Vagina (tissue), 2 donors: ENCODE data around the gene MARF1. TPM values are rescaled to one million over a fixed set of nuclear protein-coding genes. Genes with fewer than 3 reads are reported as not detected.
"Not testable (repeated sequence)": the region's sequence is repeated elsewhere in the genome, so short reads cannot be mapped to it uniquely, and the experiment has no call there.

ENCODE experiments used
- DNase-seq, 2 donors: peaks; one replicate each; pipeline ENCODE4 v3.0.0-alpha.2; 2017; ENCODE audit errors: extremely low spot score in 2 of 2
- H3K27ac ChIP-seq: fragments of 200-600 bp; sonication (generic); one replicate; pipeline ENCODE4 v1.5.1; 2019
- H3K27me3 ChIP-seq: fragments of 200-600 bp; sonication (generic); one replicate; pipeline ENCODE4 v1.5.1; 2019
- H3K36me3 ChIP-seq, 2 donors: fragments of 200-600 bp; sonication (generic); one replicate each; pipeline ENCODE4 v1.5.1; 2017 to 2019
- H3K4me1 ChIP-seq: fragments of 200-600 bp; sonication (generic); one replicate; pipeline ENCODE4 v1.5.1; 2019
- H3K4me3 ChIP-seq, 2 donors: fragments of 200-600 bp; sonication (generic); 1 replicate in 1 of 2; 2 replicates in 1 of 2; pipeline ENCODE4 v1.5.1; 2016 to 2019
- H3K9me3 ChIP-seq: fragments of 200-600 bp; sonication (generic); one replicate; pipeline ENCODE4 v1.5.1; 2019
- CTCF ChIP-seq, 3 experiments: fragments of 450-650 bp in 2 of 3; fragments of 200-600 bp in 1 of 3; sonication (generic) in 1 of 3; IDR thresholded peaks; one replicate each; pipeline ENCODE4 v1.5.1; 2017 to 2019; ENCODE audit warnings: antibody characterized with exemption in 3 of 3, mild to moderate bottlenecking in 2 of 3, moderate library complexity in 2 of 3
- POLR2A ChIP-seq, 2 donors: fragments of 450-650 bp; IDR thresholded peaks; one replicate each; pipeline ENCODE4 v1.6.1; 2017; ENCODE audit warnings: antibody characterized with exemption in 2 of 2, mild to moderate bottlenecking in 2 of 2, moderate library complexity in 2 of 2
- POLR2AphosphoS5 ChIP-seq, 2 donors: sonication (generic); formaldehyde crosslinking; IDR thresholded peaks; one replicate each; pipeline ENCODE4 v1.9.0; 2017; ENCODE audit warnings: antibody characterized with exemption in 2 of 2, mild to moderate bottlenecking in 2 of 2, low read depth in 1 of 2; ENCODE audit not compliant: insufficient read depth in 1 of 2
- intact Hi-C: fragments of 100-400 bp; cut with DNase I; formaldehyde crosslinking; loops from one replicate; pipeline ENCODE4 v1.15.1; 2023
- total RNA-seq: library from RNA; depleted of rRNA; stranded (reverse); fragments of >200 nt; gene quantifications from one replicate; pipeline ENCODE4 v1.2.3, GENCODE V29; 2016

The MARF1 gene
- total RNA-seq, 1 donor from 2014 or later, result 39.0 TPM

DNA sequence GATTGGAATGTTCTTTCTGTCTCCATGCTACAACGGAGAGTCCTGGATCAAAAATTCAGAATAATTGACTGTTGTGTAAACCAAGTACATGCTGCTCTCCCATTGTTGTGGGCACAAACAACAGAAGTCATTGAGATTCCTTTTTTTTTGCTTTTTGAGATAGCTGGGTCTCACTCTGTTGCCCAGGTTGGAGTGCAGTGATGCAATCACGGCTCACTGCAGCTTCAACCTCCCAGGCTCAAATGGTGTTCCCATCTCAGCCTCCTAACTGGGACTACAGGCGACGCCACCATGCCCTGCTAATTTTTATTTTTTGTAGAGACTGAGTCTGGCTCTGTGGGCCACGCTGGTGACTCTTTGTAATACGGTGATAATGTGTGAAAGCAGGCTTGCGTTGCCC lies 31.6 kb upstream of the MARF1 start:
- peak overlapping the region; percentile 94 for H3K27ac ChIP-seq
- no peak for DNase-seq
- no peaks in the 10 kb centered on the region for H3K9me3 ChIP-seq
- H3K36me3 ChIP-seq, result peaks cover 0 to 27% of the 10 kb centered on the region in 2 donors
- H3K27me3 ChIP-seq, result no peaks in the 10 kb centered on the region
- H3K4me1 ChIP-seq, result peaks cover 34% of the 10 kb centered on the region
- TF ChIP-seq POLR2A (IDR thresholded peaks at IDR 0.05) (no peak), CTCF (IDR thresholded peaks at IDR 0.05) (no peak), POLR2AphosphoS5 (IDR thresholded peaks at IDR 0.05; ENCODE audit: insufficient read depth in 1 of 2, low read depth in 1 of 2) (no peak)
- no peak overlapping the region for H3K4me3 ChIP-seq
- intact Hi-C loops, result no loop called here

DNA sequence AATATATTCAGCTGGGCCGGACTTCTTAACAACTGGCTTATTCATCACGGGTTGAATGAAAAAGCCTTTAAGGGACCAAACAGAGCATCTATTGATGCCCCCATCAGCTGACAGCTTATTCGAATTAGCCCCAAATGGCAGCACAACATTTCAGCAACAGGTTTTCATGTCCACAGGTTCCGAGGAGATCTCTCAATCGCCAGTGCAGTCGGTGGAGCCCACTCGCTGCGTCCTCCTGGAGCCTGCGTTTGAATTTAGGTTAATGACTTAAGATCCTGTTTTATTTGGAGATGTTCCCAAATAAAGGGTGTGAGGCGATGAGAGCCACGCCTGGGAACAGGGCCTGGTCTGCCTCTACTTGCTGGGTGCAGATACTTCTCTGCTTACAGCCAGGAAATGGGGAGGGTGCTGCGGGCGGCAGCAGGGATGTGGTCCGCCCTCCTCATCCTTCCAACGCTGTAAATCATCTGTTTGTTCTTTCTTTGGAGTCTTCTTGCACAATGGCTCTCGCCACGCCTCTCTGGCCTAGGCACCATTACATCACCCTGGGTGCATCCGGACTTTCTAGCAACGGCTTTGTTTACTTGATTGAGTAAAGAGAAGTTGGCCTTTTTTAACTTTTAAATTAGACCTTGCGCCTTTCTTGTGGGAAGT lies 29.7 kb upstream of the MARF1 start:
- peak in 1 of 2 donors; percentile 99 for DNase-seq
- Histone ChIP-seq H3K4me1 (peaks cover 34% of the 10 kb centered on the region), H3K9me3 (no peaks in the 10 kb centered on the region), H3K36me3 (peaks cover 0 to 22% of the 10 kb centered on the region in 2 donors), H3K4me3 (no peak overlapping the region), H3K27ac (peak overlapping the region; percentile 94), H3K27me3 (no peaks in the 10 kb centered on the region)
- TF ChIP-seq CTCF (IDR thresholded peaks at IDR 0.05) (peak in 1 of 3 experiments; percentile 20), POLR2AphosphoS5 (IDR thresholded peaks at IDR 0.05; ENCODE audit: insufficient read depth in 1 of 2, low read depth in 1 of 2) (peak; percentile 88 to 100), POLR2A (IDR thresholded peaks at IDR 0.05) (peak in 1 of 2 donors; percentile 3)
- intact Hi-C loops, result no loop called here

DNA sequence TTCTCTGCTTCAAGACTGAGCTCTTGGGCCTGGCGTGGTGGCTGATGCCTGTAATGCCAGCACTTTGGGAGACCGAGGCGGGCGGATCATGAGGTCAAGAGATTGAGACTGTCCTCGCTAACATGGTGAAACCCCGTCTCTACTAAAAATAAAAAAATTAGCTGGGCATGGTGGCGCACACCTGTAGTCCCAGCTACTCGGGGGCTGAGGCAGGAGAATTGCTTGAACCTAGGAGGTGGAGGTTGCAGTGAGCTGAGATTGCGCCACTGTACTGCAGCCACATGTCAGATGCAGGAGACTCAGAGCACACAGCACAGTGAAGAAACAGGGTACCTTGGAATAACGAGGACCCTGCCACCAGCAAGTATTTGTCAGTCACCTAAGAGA lies 29.2 kb upstream of the MARF1 start:
- intact Hi-C loops, H3K4me3 ChIP-seq, H3K9me3 ChIP-seq, DNase-seq, H3K27me3 ChIP-seq: not testable (repeated sequence)
- Histone ChIP-seq H3K4me1 (peaks cover 34% of the 10 kb centered on the region), H3K36me3 (peaks cover 0 to 25% of the 10 kb centered on the region in 2 donors), H3K27ac (peak overlapping the region; percentile 94)

- peak overlapping the region; percentile 94 for H3K27ac ChIP-seq
- H3K27me3 ChIP-seq, result no peaks in the 10 kb centered on the region
- intact Hi-C loops, result no loop called here
- H3K4me3 ChIP-seq, result no peak overlapping the region
- no peak for TF ChIP-seq CTCF (IDR thresholded peaks at IDR 0.05)
- TF ChIP-seq POLR2AphosphoS5 (IDR thresholded peaks at IDR 0.05; ENCODE audit: insufficient read depth in 1 of 2, low read depth in 1 of 2), result no peak
- no peak for TF ChIP-seq POLR2A (IDR thresholded peaks at IDR 0.05)
- DNase-seq, result no peak
- peaks cover 33% of the 10 kb centered on the region for H3K4me1 ChIP-seq
- H3K9me3 ChIP-seq, result no peaks in the 10 kb centered on the region
- H3K36me3 ChIP-seq, result peaks cover 0 to 30% of the 10 kb centered on the region in 2 donors
These were observed 28.7 kb upstream of the MARF1 start for GRCh38 chr16:15671530-15672117.

GRCh38 chr16:15667091-15667742 lies 24.3 kb upstream of the MARF1 start:
- peaks cover 8% of the 10 kb centered on the region for H3K4me1 ChIP-seq
- no peaks in the 10 kb centered on the region for H3K27me3 ChIP-seq
- no peak overlapping the region for H3K4me3 ChIP-seq
- no peak for TF ChIP-seq CTCF (IDR thresholded peaks at IDR 0.05)
- no peak for TF ChIP-seq POLR2A (IDR thresholded peaks at IDR 0.05)
- no peak for TF ChIP-seq POLR2AphosphoS5 (IDR thresholded peaks at IDR 0.05; ENCODE audit: insufficient read depth in 1 of 2, low read depth in 1 of 2)
- DNase-seq, result no peak
- no peak overlapping the region for H3K27ac ChIP-seq
- H3K9me3 ChIP-seq, result no peaks in the 10 kb centered on the region
- H3K36me3 ChIP-seq, result peaks cover 0 to 50% of the 10 kb centered on the region in 2 donors
- intact Hi-C loops, result no loop called here
